Breast epithelium (tissue), 3 donors: ENCODE data around the gene PNPLA1.

Experiments
- CTCF ChIP-seq, 3 donors: fragments of 450-650 bp; IDR thresholded peaks; one replicate each; pipeline ENCODE4 v1.5.1; 2016 to 2017; ENCODE audit warnings: antibody characterized with exemption in 3 of 3, mild to moderate bottlenecking in 3 of 3, moderate library complexity in 3 of 3
- POLR2AphosphoS5 ChIP-seq, 3 donors: sonication (generic); formaldehyde crosslinking; IDR thresholded peaks; one replicate each; pipeline ENCODE4 v1.6.1; 2017; ENCODE audit warnings: antibody characterized with exemption in 3 of 3

DNA sequence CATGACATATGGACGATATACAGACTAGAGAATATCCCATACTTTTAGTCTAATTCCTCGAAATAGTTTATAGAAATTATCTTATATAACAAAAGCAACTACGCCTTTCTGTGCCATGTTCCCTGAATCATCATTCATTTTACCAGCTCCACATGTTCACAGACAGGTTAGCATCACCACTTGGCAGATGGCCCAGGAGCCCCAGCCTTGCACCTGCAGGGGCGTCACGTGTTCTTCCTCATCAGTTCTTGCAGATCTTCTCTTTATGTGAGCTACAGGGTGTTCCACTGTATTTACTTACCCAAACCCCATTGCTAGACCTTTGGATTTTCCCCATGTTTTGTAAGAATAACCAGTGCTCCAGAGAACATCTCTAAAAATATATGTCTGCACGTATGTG is 79.4 kb downstream of the PNPLA1 start:
- TF ChIP-seq CTCF (IDR thresholded peaks at IDR 0.05): no peak
- no peak for TF ChIP-seq POLR2AphosphoS5 (IDR thresholded peaks at IDR 0.05)
